ENCODE data around the gene AOAH.

DNA sequence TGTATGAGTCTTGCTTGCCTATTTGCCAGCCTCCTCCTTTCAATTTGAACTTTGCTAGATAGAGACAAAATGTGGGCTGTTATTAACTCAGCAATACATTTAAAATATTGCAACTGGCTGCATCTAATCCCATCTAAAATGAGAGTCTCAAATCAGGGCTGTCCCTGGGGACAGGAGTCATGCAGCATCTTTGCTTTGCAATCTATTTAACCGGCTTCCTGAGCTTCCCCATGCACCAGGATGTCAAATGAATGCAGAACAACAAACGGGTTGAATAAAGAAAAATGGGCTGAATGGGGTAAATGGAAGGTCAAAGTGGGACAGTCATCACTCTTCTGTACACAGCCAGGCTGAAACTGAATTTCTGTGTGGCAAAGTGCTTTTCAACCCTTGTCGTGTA lies 89.2 kb downstream of the AOAH start:
- TF ChIP-seq, protein P1, sequence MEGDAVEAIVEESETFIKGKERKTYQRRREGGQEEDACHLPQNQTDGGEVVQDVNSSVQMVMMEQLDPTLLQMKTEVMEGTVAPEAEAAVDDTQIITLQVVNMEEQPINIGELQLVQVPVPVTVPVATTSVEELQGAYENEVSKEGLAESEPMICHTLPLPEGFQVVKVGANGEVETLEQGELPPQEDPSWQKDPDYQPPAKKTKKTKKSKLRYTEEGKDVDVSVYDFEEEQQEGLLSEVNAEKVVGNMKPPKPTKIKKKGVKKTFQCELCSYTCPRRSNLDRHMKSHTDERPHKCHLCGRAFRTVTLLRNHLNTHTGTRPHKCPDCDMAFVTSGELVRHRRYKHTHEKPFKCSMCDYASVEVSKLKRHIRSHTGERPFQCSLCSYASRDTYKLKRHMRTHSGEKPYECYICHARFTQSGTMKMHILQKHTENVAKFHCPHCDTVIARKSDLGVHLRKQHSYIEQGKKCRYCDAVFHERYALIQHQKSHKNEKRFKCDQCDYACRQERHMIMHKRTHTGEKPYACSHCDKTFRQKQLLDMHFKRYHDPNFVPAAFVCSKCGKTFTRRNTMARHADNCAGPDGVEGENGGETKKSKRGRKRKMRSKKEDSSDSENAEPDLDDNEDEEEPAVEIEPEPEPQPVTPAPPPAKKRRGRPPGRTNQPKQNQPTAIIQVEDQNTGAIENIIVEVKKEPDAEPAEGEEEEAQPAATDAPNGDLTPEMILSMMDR (IDR thresholded peaks at IDR 0.05), result no peak
- TF ChIP-seq POLR2A (IDR thresholded peaks at IDR 0.05), result no peak

All from heart left ventricle (tissue), 13 donors.